Kidney (tissue), 14 donors: Measurements from ENCODE around the gene CLK3. TPM values are rescaled to one million over a fixed set of nuclear protein-coding genes. Genes with fewer than 3 reads are reported as not detected.
"Not testable (repeated sequence)": the region's sequence is repeated elsewhere in the genome, so short reads cannot be mapped to it uniquely, and the experiment has no call there.

Experiments used
- DNase-seq, 5 donors: peaks; one replicate each; pipeline ENCODE4 v3.0.0-alpha.2; 2013 to 2020
- FAIRE-seq: peaks from 2 replicates; lab custom pipeline; 2012; peaks lifted over from hg19 to GRCh38; lab: Jason Lieb, UNC
- H3K27ac ChIP-seq, 2 donors: one replicate each; pipeline ENCODE4 v1.7.0; 2013; ENCODE audit warnings: low read depth in 2 of 2, low read length in 2 of 2, inconsistent platforms in 1 of 2
- H3K27me3 ChIP-seq: one replicate; pipeline ENCODE4 v1.7.1; 2013; ENCODE audit warnings: low read length, inconsistent platforms; ENCODE audit not compliant: control insufficient read depth, insufficient read depth
- H3K36me3 ChIP-seq, 3 donors: one replicate each; pipeline versions ENCODE4 v1.7.0 to v1.7.1; 2013; ENCODE audit warnings: low read length in 3 of 3, control low read depth in 1 of 3, inconsistent platforms in 1 of 3; ENCODE audit not compliant: insufficient read depth in 3 of 3, control insufficient read depth in 2 of 3
- H3K4me1 ChIP-seq, 3 donors: one replicate each; pipeline versions ENCODE4 v1.7.0 to v1.7.1; 2013; ENCODE audit warnings: low read length in 3 of 3, inconsistent platforms in 1 of 3, low read depth in 1 of 3; ENCODE audit not compliant: control insufficient read depth in 2 of 3, insufficient read depth in 2 of 3
- H3K4me3 ChIP-seq, 3 donors: one replicate each; pipeline versions ENCODE4 v1.7.0 to v1.8.1; 2013; ENCODE audit warnings: low read length in 3 of 3, control low read depth in 1 of 3, inconsistent platforms in 1 of 3
- H3K9ac ChIP-seq, 3 donors: one replicate each; pipeline versions ENCODE4 v1.7.0 to v1.7.1; 2013; ENCODE audit warnings: low read length in 3 of 3, control low read depth in 1 of 3, inconsistent platforms in 1 of 3
- H3K9me3 ChIP-seq, 3 donors: one replicate each; pipeline versions ENCODE4 v1.7.0 to v1.7.1; 2013; ENCODE audit warnings: low read length in 3 of 3, control low read depth in 1 of 3, inconsistent platforms in 1 of 3; ENCODE audit not compliant: control insufficient read depth in 2 of 3, insufficient read depth in 1 of 3
- CTCF ChIP-seq: IDR thresholded peaks from 3 replicates; pipeline ENCODE4 v1.5.1; 2012; ENCODE audit warnings: mild to moderate bottlenecking, moderate library complexity, borderline replicate concordance; ENCODE audit not compliant: insufficient read depth; ENCODE audit errors: extremely low read depth
- intact Hi-C: fragments of 100-400 bp; cut with DNase I; formaldehyde crosslinking; loops from one replicate; pipeline ENCODE4 v1.11.1; 2022
- polyA plus RNA-seq: library from polyadenylated mRNA; stranded (reverse); fragments of 350-450 nt; fragmentation: Illumina TruSeq; extraction: RNeasy Lipid Tissue Mini Kit (QIAGEN cat#74804); gene quantifications from one replicate; pipeline ENCODE4 v1.2.3, GENCODE V29; 2014; ENCODE audit warnings: low read depth, low replicate concordance; ENCODE audit not compliant: insufficient read depth
- total RNA-seq: library from RNA; stranded (reverse); fragmentation: NEBNext Ultra II Directional; extraction: Animal tissue kit (Norgen Biotek cat#: 25700); gene quantifications from one replicate; pipeline ENCODE4 v1.2.1, GENCODE V29; 2021
- donor health status: control.
- donor health status: control.
- donor health status: control.
- donor health status: control.
- donor health status: control.
- donor health status: DM: yes; HTN: yes; CAD: no.
- donor health status: Normal renal cell carcinoma (clear cell type).

Gene CLK3
- total and polyA plus RNA-seq, 2 donors from 2014 or later = 54.1 to 66.3 TPM

GRCh38 chr15:74628199-74628598 is 12.6 kb downstream of the CLK3 start:
- H3K4me3 ChIP-seq = no peak overlapping the region
- H3K27ac ChIP-seq = no peak overlapping the region
- peaks cover 9 to 75% (median 68%) of the 10 kb centered on the region in 3 donors for H3K36me3 ChIP-seq
- FAIRE-seq (no peak), DNase-seq (no peak)
- H3K4me1 ChIP-seq = no peaks in the 10 kb centered on the region
- H3K9me3 ChIP-seq = no peaks in the 10 kb centered on the region
- H3K9ac ChIP-seq = no peak overlapping the region
- TF ChIP-seq CTCF = no peak
- H3K27me3 ChIP-seq = no peaks in the 10 kb centered on the region
- intact Hi-C loops = no loop called here

- intact Hi-C loops = no loop called here
- no peak for FAIRE-seq
Observed at GRCh38 chr15:74628949-74629348, 13.3 kb downstream of the CLK3 start.

GRCh38 chr15:74629696-74630095 is 14.1 kb downstream of the CLK3 start:
- H3K27ac ChIP-seq, FAIRE-seq, H3K27me3 ChIP-seq, H3K4me1 ChIP-seq, H3K4me3 ChIP-seq, H3K9me3 ChIP-seq, DNase-seq, H3K9ac ChIP-seq: not testable (repeated sequence)
- peaks cover 8 to 73% (median 63%) of the 10 kb centered on the region in 3 donors for H3K36me3 ChIP-seq
- intact Hi-C loops = loop anchor here (10.0 kb wide), 1 partner anchor 255 kb away; no protein-coding TSS in a partner anchor

More at GRCh38 chr15:74628949-74629348, 13.3 kb downstream of the CLK3 start:
- TF ChIP-seq CTCF = no peak
- H3K4me1 ChIP-seq = no peaks in the 10 kb centered on the region
- H3K9me3 ChIP-seq = no peaks in the 10 kb centered on the region
- H3K27ac ChIP-seq = no peak overlapping the region
- no peak overlapping the region for H3K9ac ChIP-seq
- H3K4me3 ChIP-seq = no peak overlapping the region
- peaks cover 7 to 74% (median 63%) of the 10 kb centered on the region in 3 donors for H3K36me3 ChIP-seq
- DNase-seq = no peak
- H3K27me3 ChIP-seq = no peaks in the 10 kb centered on the region

- no peak for FAIRE-seq
- no peak for TF ChIP-seq CTCF
- Histone ChIP-seq H3K36me3 (peaks cover 15 to 72% (median 63%) of the 10 kb centered on the region in 3 donors), H3K4me1 (no peaks in the 10 kb centered on the region), H3K9ac (no peak overlapping the region), H3K4me3 (no peak overlapping the region), H3K9me3 (no peaks in the 10 kb centered on the region), H3K27ac (no peak overlapping the region), H3K27me3 (no peaks in the 10 kb centered on the region)
- intact Hi-C loops = loop anchor here (10.0 kb wide), 1 partner anchor 256 kb away; no protein-coding TSS in a partner anchor
- no peak for DNase-seq
Observed at GRCh38 chr15:74630284-74631086, 14.8 kb downstream of the CLK3 start.
